HEK293 (cell line): ENCODE results near the gene TMEM247.

Source experiments
- CTCF ChIA-PET: fragments of 350-600 bp; formaldehyde crosslinking; extraction: SDS; loops from one replicate; lab custom pipeline; 2021; ENCODE audit warnings: antibody characterized with exemption; lab: Yijun Ruan, JAX
- POLR2A ChIA-PET: fragments of 300-600 bp; formaldehyde crosslinking; extraction: SDS; loops from one replicate; lab custom pipeline; 2020; ENCODE audit warnings: antibody characterized with exemption, inconsistent platforms; lab: Yijun Ruan, JAX
- H3K27ac ChIP-seq: fragments of 200-500 bp; sonication (Bioruptor generic); 2 replicates; pipeline ENCODE4 v1.5.1; 2014; ENCODE audit warnings: low read depth, low read length, control low read depth, inconsistent platforms; ENCODE audit errors: extremely low read depth
- H3K36me3 ChIP-seq, 2 experiments: fragments of 200-500 bp in 1 of 2; sonication (Bioruptor generic) in 1 of 2; 1 replicate in 1 of 2; 2 replicates in 1 of 2; pipeline ENCODE4 v1.5.1; 2014 to 2017; ENCODE audit warnings: inconsistent platforms in 2 of 2, low read length in 2 of 2; ENCODE audit not compliant: control insufficient read depth in 2 of 2, insufficient read depth in 1 of 2
- H3K4me1 ChIP-seq: fragments of 200-500 bp; sonication (Bioruptor generic); 2 replicates; pipeline ENCODE4 v1.5.1; 2014; ENCODE audit warnings: mild to moderate bottlenecking, low read length, inconsistent platforms; ENCODE audit not compliant: control insufficient read depth, insufficient read depth
- H3K4me3 ChIP-seq: 2 replicates; pipeline ENCODE4 v1.5.1; 2011; ENCODE audit warnings: low read depth, mild to moderate bottlenecking, control low read depth, low read length, moderate library complexity
- H3K9me3 ChIP-seq: fragments of 200-500 bp; sonication (Bioruptor generic); 2 replicates; pipeline ENCODE4 v1.5.1; 2014; ENCODE audit warnings: low read depth, low read length, inconsistent platforms; ENCODE audit not compliant: control insufficient read depth, insufficient read depth
- EGR2 ChIP-seq: fragments of 450-650 bp; formaldehyde crosslinking; IDR thresholded peaks from 2 replicates; pipeline ENCODE4 v1.5.1; 2016; ENCODE audit warnings: low read depth, missing biosample characterization, missing genetic modification characterization
- FEZF1 ChIP-seq: fragments of 450-650 bp; formaldehyde crosslinking; IDR thresholded peaks from 2 replicates; pipeline ENCODE4 v1.5.1; 2016; ENCODE audit warnings: missing biosample characterization, missing genetic modification characterization
- HOXD13 ChIP-seq: sonication (generic); formaldehyde crosslinking; IDR thresholded peaks from 2 replicates; pipeline ENCODE4 v1.8.0; 2022; ENCODE audit warnings: missing genetic modification reagents, borderline replicate concordance
- KLF7 ChIP-seq: fragments of 450-650 bp; formaldehyde crosslinking; IDR thresholded peaks from 2 replicates; pipeline ENCODE4 v1.5.1; 2016; ENCODE audit warnings: missing biosample characterization, missing genetic modification characterization, borderline replicate concordance
- TCF7L2 ChIP-seq: IDR thresholded peaks from 2 replicates; pipeline ENCODE4 v1.6.1; 2011; ENCODE audit warnings: low read depth, mild to moderate bottlenecking, inconsistent platforms, low read length, moderate library complexity, borderline replicate concordance
- ZNF155 ChIP-seq: fragments of 450-650 bp; formaldehyde crosslinking; IDR thresholded peaks from 2 replicates; pipeline ENCODE4 v1.5.1; 2016; ENCODE audit warnings: missing biosample characterization, missing genetic modification characterization
- ZNF157 ChIP-seq: fragments of 450-650 bp; formaldehyde crosslinking; IDR thresholded peaks from 2 replicates; pipeline ENCODE4 v1.5.1; 2016; ENCODE audit warnings: missing biosample characterization, missing genetic modification characterization
- ZNF501 ChIP-seq: fragments of 450-650 bp; formaldehyde crosslinking; IDR thresholded peaks from 2 replicates; pipeline ENCODE4 v1.5.1; 2016; ENCODE audit warnings: missing biosample characterization, missing genetic modification characterization
- ZNF596 ChIP-seq: fragments of 450-650 bp; IDR thresholded peaks from 2 replicates; pipeline ENCODE4 v1.5.0; 2018; ENCODE audit warnings: missing biosample characterization, mild to moderate bottlenecking, missing genetic modification characterization, moderate library complexity
- ZNF626 ChIP-seq: fragments of 450-650 bp; sonication (Bioruptor Pico); formaldehyde crosslinking; IDR thresholded peaks from 2 replicates; pipeline ENCODE4 v1.5.1; 2018; ENCODE audit warnings: missing biosample characterization, missing genetic modification characterization, inconsistent platforms
- ZNF654 ChIP-seq: fragments of 450-650 bp; formaldehyde crosslinking; IDR thresholded peaks from 2 replicates; pipeline ENCODE4 v1.5.1; 2016; ENCODE audit warnings: low read depth, missing biosample characterization, missing genetic modification characterization
- ZNF664 ChIP-seq: fragments of 450-650 bp; formaldehyde crosslinking; IDR thresholded peaks from 2 replicates; pipeline ENCODE4 v1.5.1; 2016; ENCODE audit warnings: missing biosample characterization, missing genetic modification characterization
- ZNF670 ChIP-seq: fragments of 450-650 bp; formaldehyde crosslinking; IDR thresholded peaks from 2 replicates; pipeline ENCODE4 v1.5.1; 2016; ENCODE audit warnings: missing biosample characterization, missing genetic modification characterization, low read depth
- ZNF747 ChIP-seq: fragments of 450-650 bp; formaldehyde crosslinking; IDR thresholded peaks from 2 replicates; pipeline ENCODE4 v1.5.1; 2016; ENCODE audit warnings: missing biosample characterization, missing genetic modification characterization
- TF ChIP-seq, protein P1 (sequence below): fragments of 450-650 bp; formaldehyde crosslinking; IDR thresholded peaks from 2 replicates; pipeline ENCODE4 v1.5.1; 2016; ENCODE audit warnings: missing biosample characterization, missing genetic modification characterization
- TF ChIP-seq, protein P2 (sequence below): sonication (generic); formaldehyde crosslinking; IDR thresholded peaks from 2 replicates; pipeline ENCODE4 v1.8.1; 2022; ENCODE audit warnings: mild to moderate bottlenecking, moderate library complexity, missing genetic modification reagents
- TF ChIP-seq, protein P3 (sequence below): fragments of 450-650 bp; formaldehyde crosslinking; IDR thresholded peaks from 2 replicates; pipeline ENCODE4 v1.5.1; 2016; ENCODE audit warnings: missing biosample characterization, missing genetic modification characterization
- TF ChIP-seq, protein P4 (sequence below): fragments of 450-650 bp; formaldehyde crosslinking; IDR thresholded peaks from 2 replicates; pipeline ENCODE4; 2016; ENCODE audit warnings: missing biosample characterization, missing genetic modification characterization
- TF ChIP-seq, protein P5 (sequence below): fragments of 450-650 bp; formaldehyde crosslinking; conservative IDR thresholded peaks from 2 replicates; pipeline ENCODE4 v1.5.1; 2016; ENCODE audit warnings: low read depth, missing biosample characterization, missing genetic modification characterization
- TF ChIP-seq, protein P6 (sequence below): fragments of 450-650 bp; formaldehyde crosslinking; IDR thresholded peaks from 2 replicates; pipeline ENCODE4 v1.5.1; 2017; ENCODE audit warnings: missing biosample characterization, missing genetic modification characterization
- TF ChIP-seq, protein P7 (sequence below): fragments of 450-650 bp; formaldehyde crosslinking; IDR thresholded peaks from 2 replicates; pipeline ENCODE4 v1.5.1; 2016; ENCODE audit warnings: missing biosample characterization, missing genetic modification characterization

TMEM247 gene

DNA sequence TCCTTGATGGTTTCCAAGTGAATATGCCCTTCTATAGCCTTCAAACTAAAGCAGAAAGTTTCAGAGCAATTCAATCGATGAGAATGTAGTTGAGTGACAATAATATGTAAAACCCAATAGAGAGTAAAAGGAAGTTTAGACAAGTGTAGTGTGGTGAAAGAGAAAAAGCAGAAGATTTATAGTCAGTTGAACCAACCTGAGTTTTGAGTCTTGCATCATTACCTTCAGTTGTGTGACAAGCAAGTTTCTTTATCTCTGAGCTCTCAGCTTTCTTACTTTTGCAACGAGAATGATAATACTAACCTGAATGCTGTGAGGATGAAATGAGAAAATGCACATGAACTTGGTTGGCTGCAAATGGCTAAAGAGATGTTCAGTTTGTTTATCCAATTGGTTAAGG, 40.6 kb upstream of the TMEM247 start:
- no peaks in the 10 kb centered on the region for H3K36me3 ChIP-seq
- TF ChIP-seq TCF7L2 (no peak), ZNF157 (tag by site-specific recombination) (no peak), ZNF596 (tag by site-specific recombination) (no peak), ZNF670 (tag by site-specific recombination) (no peak), EGR2 (tag by site-specific recombination) (no peak), FEZF1 (tag by site-specific recombination) (no peak), KLF7 (no peak), ZNF747 (tag by site-specific recombination) (no peak), ZNF155 (tag by site-specific recombination) (no peak)
- TF ChIP-seq, protein P1, sequence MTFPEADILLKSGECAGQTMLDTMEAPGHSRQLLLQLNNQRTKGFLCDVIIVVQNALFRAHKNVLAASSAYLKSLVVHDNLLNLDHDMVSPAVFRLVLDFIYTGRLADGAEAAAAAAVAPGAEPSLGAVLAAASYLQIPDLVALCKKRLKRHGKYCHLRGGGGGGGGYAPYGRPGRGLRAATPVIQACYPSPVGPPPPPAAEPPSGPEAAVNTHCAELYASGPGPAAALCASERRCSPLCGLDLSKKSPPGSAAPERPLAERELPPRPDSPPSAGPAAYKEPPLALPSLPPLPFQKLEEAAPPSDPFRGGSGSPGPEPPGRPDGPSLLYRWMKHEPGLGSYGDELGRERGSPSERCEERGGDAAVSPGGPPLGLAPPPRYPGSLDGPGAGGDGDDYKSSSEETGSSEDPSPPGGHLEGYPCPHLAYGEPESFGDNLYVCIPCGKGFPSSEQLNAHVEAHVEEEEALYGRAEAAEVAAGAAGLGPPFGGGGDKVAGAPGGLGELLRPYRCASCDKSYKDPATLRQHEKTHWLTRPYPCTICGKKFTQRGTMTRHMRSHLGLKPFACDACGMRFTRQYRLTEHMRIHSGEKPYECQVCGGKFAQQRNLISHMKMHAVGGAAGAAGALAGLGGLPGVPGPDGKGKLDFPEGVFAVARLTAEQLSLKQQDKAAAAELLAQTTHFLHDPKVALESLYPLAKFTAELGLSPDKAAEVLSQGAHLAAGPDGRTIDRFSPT (tag by site-specific recombination) = no peak
- no peaks in the 10 kb centered on the region for H3K4me1 ChIP-seq
- H3K27ac ChIP-seq = no peak overlapping the region
- H3K4me3 ChIP-seq = no peak overlapping the region
- H3K9me3 ChIP-seq = no peaks in the 10 kb centered on the region
- ChIA-PET CTCF (no interaction called here), POLR2A (no interaction called here)

DNA sequence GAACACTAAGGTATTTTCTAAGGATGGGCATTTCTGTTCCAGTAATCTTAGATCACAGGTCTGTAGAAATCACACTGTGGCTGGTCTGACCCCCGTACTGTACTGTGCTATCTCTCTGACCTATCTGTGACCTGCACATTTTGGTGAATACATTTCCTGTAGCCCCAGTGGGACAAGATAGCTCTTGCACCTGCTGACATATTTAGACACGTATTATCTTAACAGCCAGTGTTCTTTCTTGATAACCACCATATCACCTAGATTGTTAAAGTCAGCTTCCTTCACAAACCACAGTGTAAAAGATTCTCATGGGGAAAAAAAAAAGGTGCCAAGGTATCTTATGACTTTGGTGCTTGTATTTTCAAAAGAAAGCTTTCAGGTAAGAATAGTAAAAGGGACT, 39.8 kb upstream of the TMEM247 start:
- no peaks in the 10 kb centered on the region for H3K4me1 ChIP-seq
- no peak overlapping the region for H3K4me3 ChIP-seq
- H3K27ac ChIP-seq = no peak overlapping the region
- ChIA-PET CTCF (interaction anchor here (0.6 kb wide), 3 partner anchors 20 to 587 kb away, joined by 3 read pairs; no protein-coding TSS in a partner anchor), POLR2A (no interaction called here)
- no peaks in the 10 kb centered on the region for H3K36me3 ChIP-seq
- no peaks in the 10 kb centered on the region for H3K9me3 ChIP-seq
- TF ChIP-seq, protein P2, sequence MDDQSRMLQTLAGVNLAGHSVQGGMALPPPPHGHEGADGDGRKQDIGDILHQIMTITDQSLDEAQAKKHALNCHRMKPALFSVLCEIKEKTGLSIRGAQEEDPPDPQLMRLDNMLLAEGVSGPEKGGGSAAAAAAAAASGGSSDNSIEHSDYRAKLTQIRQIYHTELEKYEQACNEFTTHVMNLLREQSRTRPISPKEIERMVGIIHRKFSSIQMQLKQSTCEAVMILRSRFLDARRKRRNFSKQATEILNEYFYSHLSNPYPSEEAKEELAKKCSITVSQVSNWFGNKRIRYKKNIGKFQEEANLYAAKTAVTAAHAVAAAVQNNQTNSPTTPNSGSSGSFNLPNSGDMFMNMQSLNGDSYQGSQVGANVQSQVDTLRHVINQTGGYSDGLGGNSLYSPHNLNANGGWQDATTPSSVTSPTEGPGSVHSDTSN = no peak
- TF ChIP-seq, protein P3, sequence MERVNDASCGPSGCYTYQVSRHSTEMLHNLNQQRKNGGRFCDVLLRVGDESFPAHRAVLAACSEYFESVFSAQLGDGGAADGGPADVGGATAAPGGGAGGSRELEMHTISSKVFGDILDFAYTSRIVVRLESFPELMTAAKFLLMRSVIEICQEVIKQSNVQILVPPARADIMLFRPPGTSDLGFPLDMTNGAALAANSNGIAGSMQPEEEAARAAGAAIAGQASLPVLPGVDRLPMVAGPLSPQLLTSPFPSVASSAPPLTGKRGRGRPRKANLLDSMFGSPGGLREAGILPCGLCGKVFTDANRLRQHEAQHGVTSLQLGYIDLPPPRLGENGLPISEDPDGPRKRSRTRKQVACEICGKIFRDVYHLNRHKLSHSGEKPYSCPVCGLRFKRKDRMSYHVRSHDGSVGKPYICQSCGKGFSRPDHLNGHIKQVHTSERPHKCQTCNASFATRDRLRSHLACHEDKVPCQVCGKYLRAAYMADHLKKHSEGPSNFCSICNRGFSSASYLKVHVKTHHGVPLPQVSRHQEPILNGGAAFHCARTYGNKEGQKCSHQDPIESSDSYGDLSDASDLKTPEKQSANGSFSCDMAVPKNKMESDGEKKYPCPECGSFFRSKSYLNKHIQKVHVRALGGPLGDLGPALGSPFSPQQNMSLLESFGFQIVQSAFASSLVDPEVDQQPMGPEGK = no peak
- no peak for TF ChIP-seq ZNF626 (tag by site-specific recombination)
- no peak for TF ChIP-seq ZNF501 (tag by site-specific recombination)
- TF ChIP-seq, protein P4, sequence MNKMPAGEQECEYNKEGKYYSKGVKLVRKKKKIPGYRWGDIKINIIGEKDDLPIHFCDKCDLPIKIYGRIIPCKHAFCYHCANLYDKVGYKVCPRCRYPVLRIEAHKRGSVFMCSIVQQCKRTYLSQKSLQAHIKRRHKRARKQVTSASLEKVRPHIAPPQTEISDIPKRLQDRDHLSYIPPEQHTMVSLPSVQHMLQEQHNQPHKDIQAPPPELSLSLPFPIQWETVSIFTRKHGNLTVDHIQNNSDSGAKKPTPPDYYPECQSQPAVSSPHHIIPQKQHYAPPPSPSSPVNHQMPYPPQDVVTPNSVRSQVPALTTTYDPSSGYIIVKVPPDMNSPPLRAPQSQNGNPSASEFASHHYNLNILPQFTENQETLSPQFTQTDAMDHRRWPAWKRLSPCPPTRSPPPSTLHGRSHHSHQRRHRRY = no peak
- no peak for TF ChIP-seq ZNF664 (tag by site-specific recombination)
- TF ChIP-seq HOXD13 (CRISPR knock-in tag) = no peak
- no peak for TF ChIP-seq ZNF654 (tag by site-specific recombination)
- TF ChIP-seq, protein P5, sequence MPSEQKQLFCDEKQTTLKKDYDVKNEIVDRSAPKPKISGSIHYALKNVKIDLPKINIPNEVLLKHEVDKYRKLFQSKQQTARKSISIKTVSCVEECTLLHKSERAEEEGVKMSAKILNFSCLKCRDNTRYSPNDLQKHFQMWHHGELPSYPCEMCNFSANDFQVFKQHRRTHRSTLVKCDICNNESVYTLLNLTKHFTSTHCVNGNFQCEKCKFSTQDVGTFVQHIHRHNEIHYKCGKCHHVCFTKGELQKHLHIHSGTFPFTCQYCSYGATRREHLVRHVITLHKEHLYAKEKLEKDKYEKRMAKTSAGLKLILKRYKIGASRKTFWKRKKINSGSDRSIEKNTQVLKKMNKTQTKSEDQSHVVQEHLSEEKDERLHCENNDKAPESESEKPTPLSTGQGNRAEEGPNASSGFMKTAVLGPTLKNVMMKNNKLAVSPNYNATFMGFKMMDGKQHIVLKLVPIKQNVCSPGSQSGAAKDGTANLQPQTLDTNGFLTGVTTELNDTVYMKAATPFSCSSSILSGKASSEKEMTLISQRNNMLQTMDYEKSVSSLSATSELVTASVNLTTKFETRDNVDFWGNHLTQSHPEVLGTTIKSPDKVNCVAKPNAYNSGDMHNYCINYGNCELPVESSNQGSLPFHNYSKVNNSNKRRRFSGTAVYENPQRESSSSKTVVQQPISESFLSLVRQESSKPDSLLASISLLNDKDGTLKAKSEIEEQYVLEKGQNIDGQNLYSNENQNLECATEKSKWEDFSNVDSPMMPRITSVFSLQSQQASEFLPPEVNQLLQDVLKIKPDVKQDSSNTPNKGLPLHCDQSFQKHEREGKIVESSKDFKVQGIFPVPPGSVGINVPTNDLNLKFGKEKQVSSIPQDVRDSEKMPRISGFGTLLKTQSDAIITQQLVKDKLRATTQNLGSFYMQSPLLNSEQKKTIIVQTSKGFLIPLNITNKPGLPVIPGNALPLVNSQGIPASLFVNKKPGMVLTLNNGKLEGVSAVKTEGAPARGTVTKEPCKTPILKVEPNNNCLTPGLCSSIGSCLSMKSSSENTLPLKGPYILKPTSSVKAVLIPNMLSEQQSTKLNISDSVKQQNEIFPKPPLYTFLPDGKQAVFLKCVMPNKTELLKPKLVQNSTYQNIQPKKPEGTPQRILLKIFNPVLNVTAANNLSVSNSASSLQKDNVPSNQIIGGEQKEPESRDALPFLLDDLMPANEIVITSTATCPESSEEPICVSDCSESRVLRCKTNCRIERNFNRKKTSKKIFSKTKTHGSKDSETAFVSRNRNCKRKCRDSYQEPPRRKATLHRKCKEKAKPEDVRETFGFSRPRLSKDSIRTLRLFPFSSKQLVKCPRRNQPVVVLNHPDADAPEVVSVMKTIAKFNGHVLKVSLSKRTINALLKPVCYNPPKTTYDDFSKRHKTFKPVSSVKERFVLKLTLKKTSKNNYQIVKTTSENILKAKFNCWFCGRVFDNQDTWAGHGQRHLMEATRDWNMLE (tag by site-specific recombination) = no peak
- TF ChIP-seq, protein P6, sequence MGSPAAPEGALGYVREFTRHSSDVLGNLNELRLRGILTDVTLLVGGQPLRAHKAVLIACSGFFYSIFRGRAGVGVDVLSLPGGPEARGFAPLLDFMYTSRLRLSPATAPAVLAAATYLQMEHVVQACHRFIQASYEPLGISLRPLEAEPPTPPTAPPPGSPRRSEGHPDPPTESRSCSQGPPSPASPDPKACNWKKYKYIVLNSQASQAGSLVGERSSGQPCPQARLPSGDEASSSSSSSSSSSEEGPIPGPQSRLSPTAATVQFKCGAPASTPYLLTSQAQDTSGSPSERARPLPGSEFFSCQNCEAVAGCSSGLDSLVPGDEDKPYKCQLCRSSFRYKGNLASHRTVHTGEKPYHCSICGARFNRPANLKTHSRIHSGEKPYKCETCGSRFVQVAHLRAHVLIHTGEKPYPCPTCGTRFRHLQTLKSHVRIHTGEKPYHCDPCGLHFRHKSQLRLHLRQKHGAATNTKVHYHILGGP (tag by site-specific recombination) = no peak
- TF ChIP-seq, protein P7, sequence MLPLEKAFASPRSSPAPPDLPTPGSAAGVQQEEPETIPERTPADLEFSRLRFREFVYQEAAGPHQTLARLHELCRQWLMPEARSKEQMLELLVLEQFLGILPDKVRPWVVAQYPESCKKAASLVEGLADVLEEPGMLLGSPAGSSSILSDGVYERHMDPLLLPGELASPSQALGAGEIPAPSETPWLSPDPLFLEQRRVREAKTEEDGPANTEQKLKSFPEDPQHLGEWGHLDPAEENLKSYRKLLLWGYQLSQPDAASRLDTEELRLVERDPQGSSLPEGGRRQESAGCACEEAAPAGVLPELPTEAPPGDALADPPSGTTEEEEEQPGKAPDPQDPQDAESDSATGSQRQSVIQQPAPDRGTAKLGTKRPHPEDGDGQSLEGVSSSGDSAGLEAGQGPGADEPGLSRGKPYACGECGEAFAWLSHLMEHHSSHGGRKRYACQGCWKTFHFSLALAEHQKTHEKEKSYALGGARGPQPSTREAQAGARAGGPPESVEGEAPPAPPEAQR (tag by site-specific recombination) = no peak
